CD4-positive, alpha-beta T cell treated with Interleukin-12 subunit alpha and Interleukin-12 subunit beta, for 1 hour (primary cell): ENCODE results near the gene SAP30BP.

Experiments
- DNase-seq: peaks from one replicate; pipeline ENCODE4 v3.0.0-alpha.2; 2020

Gene SAP30BP

GRCh38 chr17:75691801-75692626 lies 24.9 kb downstream of the SAP30BP start:
- no peak for DNase-seq

GRCh38 chr17:75692976-75693375 lies 25.8 kb downstream of the SAP30BP start:
- DNase-seq = no peak

GRCh38 chr17:75693500-75694481 lies 26.7 kb downstream of the SAP30BP start:
- no peak for DNase-seq

GRCh38 chr17:75694536-75694935 lies 27.4 kb downstream of the SAP30BP start:
- no peak for DNase-seq

- no peak for DNase-seq
These were observed 28.1 kb downstream of the SAP30BP start for GRCh38 chr17:75695141-75695829.

GRCh38 chr17:75695830-75696271 lies 28.7 kb downstream of the SAP30BP start:
- DNase-seq = no peak

GRCh38 chr17:75697651-75698291 lies 30.6 kb downstream of the SAP30BP start:
- DNase-seq = no peak

- DNase-seq = no peak
These were observed 31.5 kb downstream of the SAP30BP start for GRCh38 chr17:75698659-75699058.

- DNase-seq = no peak
These were observed 34.1 kb downstream of the SAP30BP start for GRCh38 chr17:75701288-75701687.

GRCh38 chr17:75703191-75703590 lies 36.1 kb downstream of the SAP30BP start:
- no peak for DNase-seq

GRCh38 chr17:75703591-75703990 lies 36.5 kb downstream of the SAP30BP start:
- no peak for DNase-seq

GRCh38 chr17:75704963-75705875 lies 38.1 kb downstream of the SAP30BP start:
- no peak for DNase-seq

- no peak for DNase-seq
These were observed 39.0 kb downstream of the SAP30BP start for GRCh38 chr17:75706042-75706728.

- no peak for DNase-seq
These were observed 40.0 kb downstream of the SAP30BP start for GRCh38 chr17:75707079-75707571.

- DNase-seq = no peak
These were observed 45.3 kb downstream of the SAP30BP start for GRCh38 chr17:75712446-75712845.

GRCh38 chr17:75719732-75720131 lies 52.6 kb downstream of the SAP30BP start:
- DNase-seq = no peak

GRCh38 chr17:75720656-75721462 lies 53.7 kb downstream of the SAP30BP start, which contains the start of gene ITGB4:
ITGB4 (plus strand) TSS chr17:75721459; CDS start chr17:75724704, 3,245 bp downstream.
- peak; percentile 75 for DNase-seq

- DNase-seq = no peak
These were observed 54.4 kb downstream of the SAP30BP start for GRCh38 chr17:75721463-75722011.

- no peak for DNase-seq
These were observed 54.9 kb downstream of the SAP30BP start for GRCh38 chr17:75722076-75722475.
